Cardiac muscle cell (in vitro differentiated cells and primary cell): ENCODE measurements around the gene FHOD1. TPM values are rescaled to one million over a fixed set of nuclear protein-coding genes. Genes with fewer than 3 reads are reported as not detected.
A peak's percentile ranks its signal among the peaks of the same experiment; 100 is the strongest.

Experiments
- DNase-seq, 2 donors: peaks; one replicate each; pipeline versions ENCODE4 v3.0.0 to v3.0.0-alpha.2; 2010 to 2017; ENCODE audit warnings: low read depth in 1 of 2, low spot score in 1 of 2
- H3K27ac ChIP-seq: fragments of 200-600 bp; sonication (generic); 2 replicates; pipeline ENCODE4 v1.5.1; 2016
- H3K27me3 ChIP-seq: fragments of 200-600 bp; sonication (generic); 2 replicates; pipeline ENCODE4 v1.6.0; 2016; ENCODE audit warnings: control low read depth
- H3K36me3 ChIP-seq: fragments of 200-600 bp; sonication (generic); 2 replicates; pipeline ENCODE4 v1.5.1; 2016; ENCODE audit warnings: control low read depth
- H3K4me1 ChIP-seq: fragments of 200-600 bp; sonication (generic); 2 replicates; pipeline ENCODE4 v1.8.1; 2017; ENCODE audit warnings: low read depth, mild to moderate bottlenecking, mixed run types
- H3K4me3 ChIP-seq: fragments of 200-600 bp; sonication (generic); 2 replicates; pipeline ENCODE4 v1.5.1; 2016; ENCODE audit warnings: mild to moderate bottlenecking
- H3K9me3 ChIP-seq: fragments of 200-600 bp; sonication (generic); 2 replicates; pipeline ENCODE4 v1.5.1; 2017; ENCODE audit warnings: low read depth, mild to moderate bottlenecking, control low read depth
- CTCF ChIP-seq: IDR thresholded peaks from 2 replicates; pipeline ENCODE4 v1.5.1; 2012; ENCODE audit warnings: low read depth, mild to moderate bottlenecking, low read length
- polyA plus RNA-seq: library from polyadenylated mRNA; unstranded; fragments of >200 nt; fragmentation: Nextera tagmentation; extraction: Ambion mirVana; gene quantifications from 2 replicates; pipeline ENCODE4 v1.2.1, GENCODE V29; 2016
- total RNA-seq: library from RNA; depleted of rRNA; stranded (reverse); fragments of >200 nt; gene quantifications from 2 replicates; pipeline ENCODE4 v1.2.3, GENCODE V29; 2016

Gene FHOD1
- total and polyA plus RNA-seq, 2 experiments from 2014 or later, result 17.9 to 18.5 TPM

GRCh38 chr16:67245674-67246080 is 1.6 kb downstream of the FHOD1 start:
- Histone ChIP-seq H3K9me3 (no peaks in the 10 kb centered on the region), H3K27me3 (peaks cover 14% of the 10 kb centered on the region), H3K4me3 (peak overlapping the region; percentile 58), H3K36me3 (no peaks in the 10 kb centered on the region), H3K4me1 (peaks cover 5% of the 10 kb centered on the region), H3K27ac (peak overlapping the region; percentile 97)
- TF ChIP-seq CTCF, result no peak
- DNase-seq, result no peak

DNA sequence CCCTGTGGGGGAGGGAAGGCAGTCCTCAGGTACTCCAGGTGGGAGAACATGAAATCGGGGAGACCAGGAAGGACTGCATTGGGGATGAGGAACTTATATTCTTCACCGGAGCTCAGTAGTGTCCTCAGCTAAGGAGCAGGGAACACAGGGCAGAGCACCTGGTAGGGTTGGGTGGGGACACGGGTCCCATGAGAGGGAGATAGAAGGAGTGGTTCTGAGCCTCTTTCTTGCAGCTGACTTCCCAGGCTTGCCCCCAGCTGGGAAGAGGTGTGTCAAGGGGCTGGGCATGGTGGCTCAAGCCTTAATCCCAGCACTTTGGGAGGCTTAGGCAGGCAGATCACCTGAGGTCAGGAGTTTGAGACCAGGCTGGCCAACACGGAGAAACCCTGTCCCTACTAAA is 2.1 kb downstream of the FHOD1 start:
- Histone ChIP-seq H3K4me1 (peaks cover 5% of the 10 kb centered on the region), H3K9me3 (no peaks in the 10 kb centered on the region), H3K4me3 (peak overlapping the region; percentile 58), H3K36me3 (no peaks in the 10 kb centered on the region), H3K27me3 (peaks cover 10% of the 10 kb centered on the region), H3K27ac (peak overlapping the region; percentile 97)
- TF ChIP-seq CTCF, result no peak
- DNase-seq, result no peak

DNA sequence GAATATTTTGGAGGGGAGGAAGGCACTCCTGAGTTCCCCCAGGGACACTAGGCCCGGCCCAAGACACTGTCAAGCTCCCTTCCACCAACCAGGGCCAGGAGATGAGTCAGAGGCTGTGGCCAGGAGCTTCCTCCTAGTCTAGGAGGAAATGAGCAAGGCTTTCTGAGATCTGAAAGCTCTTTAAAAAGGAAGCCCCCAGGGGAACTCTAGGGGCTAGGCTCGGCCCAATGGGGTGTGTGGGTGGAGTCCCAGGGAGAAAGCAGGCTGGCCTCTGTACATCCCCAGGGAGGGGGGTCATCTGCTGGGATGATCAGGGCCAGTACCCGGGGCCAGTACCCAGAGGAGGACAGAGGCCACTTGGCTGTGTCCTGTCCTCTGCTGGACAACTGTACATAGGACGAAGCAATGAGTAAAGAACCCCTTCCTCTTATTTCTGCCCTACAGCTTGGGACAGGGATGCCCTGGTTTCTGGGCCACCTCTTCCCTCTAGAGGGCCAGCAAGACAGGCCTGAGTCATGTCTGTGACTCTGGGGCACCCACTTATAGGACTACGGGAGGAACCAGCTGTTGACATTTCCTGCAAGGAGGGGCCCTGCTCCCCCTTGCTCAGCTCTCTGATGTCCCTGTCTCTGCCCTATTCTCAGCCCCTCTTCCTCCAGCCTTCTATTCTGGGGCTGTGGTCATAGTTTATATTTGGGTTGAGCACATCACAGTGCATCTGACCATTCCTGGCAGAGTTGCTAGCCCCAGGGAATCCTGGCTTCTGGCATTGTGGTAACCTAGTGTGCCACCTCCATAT is 2.7 kb downstream of the FHOD1 start:
- peaks cover 7% of the 10 kb centered on the region for H3K27me3 ChIP-seq
- no peaks in the 10 kb centered on the region for H3K9me3 ChIP-seq
- peaks cover 5% of the 10 kb centered on the region for H3K4me1 ChIP-seq
- no peak for TF ChIP-seq CTCF
- peak in 1 of 2 donors; percentile 89 for DNase-seq
- H3K4me3 ChIP-seq, result no peak overlapping the region
- no peak overlapping the region for H3K27ac ChIP-seq
- no peaks in the 10 kb centered on the region for H3K36me3 ChIP-seq

DNA sequence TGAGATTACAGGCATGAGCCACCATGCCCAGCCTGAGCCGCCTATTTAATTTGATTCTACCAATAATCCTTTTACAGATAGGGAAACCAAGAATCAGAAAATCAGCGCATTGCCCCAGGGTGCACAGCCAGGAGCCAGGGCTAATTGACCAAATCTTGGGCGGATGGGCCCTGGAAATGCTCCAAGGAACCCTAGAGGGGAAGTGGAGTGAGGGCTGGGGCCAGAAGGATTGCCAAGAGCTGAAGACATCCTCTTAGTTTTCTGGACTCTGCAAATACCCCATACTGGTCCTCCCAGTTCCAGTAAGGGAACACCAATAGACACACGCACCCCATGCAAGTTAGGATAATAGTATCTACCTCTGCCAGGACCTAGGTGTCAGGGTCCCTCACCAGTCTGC is 3.8 kb downstream of the FHOD1 start:
- no peak overlapping the region for H3K27ac ChIP-seq
- DNase-seq, result no peak
- H3K9me3 ChIP-seq, result no peaks in the 10 kb centered on the region
- H3K4me1 ChIP-seq, result peaks cover 5% of the 10 kb centered on the region
- TF ChIP-seq CTCF, result no peak
- H3K27me3 ChIP-seq, result no peaks in the 10 kb centered on the region
- no peak overlapping the region for H3K4me3 ChIP-seq
- H3K36me3 ChIP-seq, result peaks cover 2% of the 10 kb centered on the region

DNA sequence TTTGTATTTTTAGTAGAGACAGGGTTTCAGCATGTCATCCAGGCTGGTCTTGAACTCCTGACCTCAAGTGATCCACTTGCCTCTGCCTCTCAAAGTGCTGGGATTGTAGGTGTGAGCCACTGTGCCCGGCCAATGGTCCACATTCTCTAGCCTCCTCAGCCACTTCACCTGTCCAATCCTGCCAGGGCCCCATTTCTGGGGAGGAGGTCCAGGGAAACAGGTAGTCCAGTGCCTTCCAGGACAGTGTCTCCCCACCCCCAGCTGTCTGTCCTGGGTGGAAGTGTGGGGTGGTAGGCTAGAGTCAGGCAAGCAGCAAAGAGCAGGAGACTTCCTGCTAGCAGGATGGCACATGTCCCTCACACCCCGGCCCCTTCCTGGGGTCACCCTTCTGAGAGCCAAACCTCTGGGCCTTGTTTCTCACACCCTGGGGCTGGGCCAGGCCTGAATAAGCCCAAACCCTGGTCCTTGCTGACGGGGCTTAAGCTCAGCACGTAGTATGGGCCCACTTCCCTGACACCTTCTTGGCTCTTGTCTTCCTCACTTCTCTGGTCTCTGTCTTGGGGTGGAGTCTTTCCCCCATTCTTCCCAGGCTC is 5.0 kb downstream of the FHOD1 start:
- Histone ChIP-seq H3K4me1 (no peaks in the 10 kb centered on the region), H3K9me3 (no peaks in the 10 kb centered on the region)

More for the DNA sequence above, 5.0 kb downstream of the FHOD1 start:
- TF ChIP-seq CTCF, result no peak
- Histone ChIP-seq H3K4me3 (no peak overlapping the region), H3K27me3 (no peaks in the 10 kb centered on the region), H3K27ac (no peak overlapping the region), H3K36me3 (peaks cover 5% of the 10 kb centered on the region)
- no peak for DNase-seq
